MCF 10A (cell line): ENCODE results near the gene NES. TPM values are rescaled to one million over a fixed set of nuclear protein-coding genes. Genes with fewer than 3 reads are reported as not detected.
A peak's percentile ranks its signal among the peaks of the same experiment; 100 is the strongest.

Experiments used
- BruUV-seq: library from RNA; stranded (reverse); fragments of 400-500 nt; replicated peaks from 2 replicates; lab custom pipeline; 2021; lab: Mats Ljungman, UMichigan
- CTCF ChIA-PET: fragments of 300-600 bp; sonication (Branson Sonifier 250); formaldehyde crosslinking; extraction: SDS; loops from one replicate; lab custom pipeline; 2021; ENCODE audit warnings: antibody characterized with exemption, inconsistent platforms; lab: Yijun Ruan, JAX
- POLR2A ChIA-PET: fragments of 300-600, 350-650 bp; sonication (Branson Sonifier 250); formaldehyde crosslinking; extraction: SDS; loops from one replicate; lab custom pipeline; 2020; ENCODE audit warnings: antibody characterized with exemption, inconsistent platforms; lab: Yijun Ruan, JAX
- DNase-seq: peaks from one replicate; pipeline ENCODE4 v3.0.0-alpha.2; 2018; ENCODE audit not compliant: unreplicated experiment
- H3K27ac Mint-ChIP-seq: one replicate; pipeline ENCODE4 v1.8.0; 2022; ENCODE audit warnings: mild to moderate bottlenecking, low read depth, mixed read lengths; ENCODE audit not compliant: unreplicated experiment
- H3K27me3 Mint-ChIP-seq: one replicate; pipeline ENCODE4 v1.8.0; 2022; ENCODE audit warnings: mixed read lengths; ENCODE audit not compliant: insufficient read depth, unreplicated experiment
- H3K36me3 Mint-ChIP-seq: one replicate; pipeline ENCODE4 v1.8.0; 2022; ENCODE audit warnings: mild to moderate bottlenecking, moderate library complexity, mixed read lengths; ENCODE audit not compliant: insufficient read depth, unreplicated experiment
- H3K4me1 Mint-ChIP-seq: one replicate; pipeline ENCODE4 v1.8.0; 2022; ENCODE audit warnings: mixed read lengths; ENCODE audit not compliant: insufficient read depth, unreplicated experiment
- H3K4me3 Mint-ChIP-seq: one replicate; pipeline ENCODE4 v1.8.0; 2022; ENCODE audit warnings: mild to moderate bottlenecking, moderate library complexity, mixed read lengths; ENCODE audit not compliant: unreplicated experiment
- H3K9me3 Mint-ChIP-seq: one replicate; pipeline ENCODE4 v1.8.0; 2022; ENCODE audit warnings: mixed read lengths; ENCODE audit not compliant: unreplicated experiment
- CTCF ChIP-seq: fragments of 200-600 bp; IDR thresholded peaks from one replicate; pipeline ENCODE4 v1.8.0; 2022; ENCODE audit warnings: antibody characterized with exemption, mild to moderate bottlenecking; ENCODE audit not compliant: unreplicated experiment
- intact Hi-C: fragments of 100-400 bp; cut with micrococcal nuclease; formaldehyde crosslinking; loops from 2 replicates; pipeline ENCODE4 v1.14.1; 2022
- total RNA-seq: library from RNA; stranded (reverse); gene quantifications from 2 replicates; pipeline ENCODE4 v1.2.3, GENCODE V29; 2022

Gene NES
- total RNA-seq, 1 experiment from 2014 or later = not detected

- peak; percentile 97 for TF ChIP-seq CTCF
- Mint-ChIP-seq H3K4me1 (peaks cover 32% of the 10 kb centered on the region), H3K4me3 (no peak overlapping the region), H3K27me3 (peaks cover 37% of the 10 kb centered on the region), H3K9me3 (no peaks in the 10 kb centered on the region), H3K36me3 (no peaks in the 10 kb centered on the region), H3K27ac (no peak overlapping the region)
- BruUV-seq = no TSS peak
- CTCF ChIA-PET = interaction anchor here (0.6 to 47.2 kb wide), 65 partner anchors 11 to 304 kb away, joined by 3 to 2415 read pairs (median 5); partner anchors contain the start of genes CRABP2, HDGF, INSRR and ISG20L2
- POLR2A ChIA-PET = interaction anchor here (0.6 to 9.7 kb wide), 14 partner anchors 10 to 238 kb away, joined by 3 to 187 read pairs (median 4); partner anchors contain the start of genes CRABP2, HDGF, ISG20L2 and METTL25B
- peak; percentile 92 for DNase-seq
- intact Hi-C loops = loop anchor here (1.0 kb wide), 4 partner anchors 16 to 201 kb away; partner anchors contain the start of genes CRABP2 and NTRK1
Observed at GRCh38 chr1:156689035-156689952, 12.1 kb upstream of the NES start.

- no peaks in the 10 kb centered on the region for H3K36me3 Mint-ChIP-seq
- H3K9me3 Mint-ChIP-seq = no peaks in the 10 kb centered on the region
- H3K27ac Mint-ChIP-seq = no peak overlapping the region
- ChIA-PET CTCF (interaction anchor here (0.6 to 47.2 kb wide), 14 partner anchors 8 to 205 kb away, joined by 3 to 2415 read pairs (median 4); partner anchors contain the start of genes CRABP2, ISG20L2, METTL25B and NTRK1), POLR2A (interaction anchor here (0.6 to 9.7 kb wide), 5 partner anchors 12 to 63 kb away, joined by 3 to 187 read pairs (median 9); partner anchors contain the start of genes ISG20L2 and METTL25B)
- TF ChIP-seq CTCF = no peak
- peaks cover 17% of the 10 kb centered on the region for H3K27me3 Mint-ChIP-seq
- no peak overlapping the region for H3K4me3 Mint-ChIP-seq
- BruUV-seq = no TSS peak
- peaks cover 16% of the 10 kb centered on the region for H3K4me1 Mint-ChIP-seq
- DNase-seq = peak; percentile 94
- intact Hi-C loops = no loop called here
Observed at GRCh38 chr1:156684227-156684782, 7.1 kb upstream of the NES start.

- TF ChIP-seq CTCF = no peak
- no peak overlapping the region for H3K4me3 Mint-ChIP-seq
- peaks cover 23% of the 10 kb centered on the region for H3K4me1 Mint-ChIP-seq
- H3K27me3 Mint-ChIP-seq = peaks cover 27% of the 10 kb centered on the region
- ChIA-PET POLR2A (interaction anchor here (0.6 to 1.6 kb wide), 3 partner anchors 21 to 162 kb away, joined by 3 to 6 read pairs (median 4); no protein-coding TSS in a partner anchor), CTCF (interaction anchor here (0.5 to 47.2 kb wide), 19 partner anchors 7 to 337 kb away, joined by 3 to 2415 read pairs (median 4); partner anchors contain the start of genes CRABP2, ISG20L2, METTL25B and MRPL24)
- H3K36me3 Mint-ChIP-seq = peaks cover 5% of the 10 kb centered on the region
- intact Hi-C loops = no loop called here
- BruUV-seq = no TSS peak
- DNase-seq = no peak
- no peak overlapping the region for H3K27ac Mint-ChIP-seq
- no peaks in the 10 kb centered on the region for H3K9me3 Mint-ChIP-seq
Observed at GRCh38 chr1:156682166-156682890, 5.1 kb upstream of the NES start.
